ENCODE measurements around the gene FOXN3. TPM values are rescaled to one million over a fixed set of nuclear protein-coding genes. Genes with fewer than 3 reads are reported as not detected.
A peak's percentile ranks its signal among the peaks of the same experiment; 100 is the strongest.

FOXN3 gene
- total and polyA plus RNA-seq, 2 donors (not counting 3 experiments of a cell fraction or from before 2014, with no cell fraction given) = 16.9 to 41.8 TPM

GRCh38 chr14:89365061-89365801, 51.8 kb downstream of the FOXN3 start:
- peak overlapping the region; percentile 39 for H3K4me2 ChIP-seq (ENCODE audit: insufficient read depth, low read length)
- H3K79me2 ChIP-seq (ENCODE audit: control insufficient read depth, insufficient read depth, low read length) = peaks cover 2% of the 10 kb centered on the region
- ChIA-PET CTCF (no interaction called here), POLR2A (no interaction called here)
- TF ChIP-seq MAX (IDR thresholded peaks at IDR 0.05; ENCODE audit: insufficient read depth, insufficient read length) = no peak
- TF ChIP-seq FOS (IDR thresholded peaks at IDR 0.05; ENCODE audit: borderline replicate concordance, insufficient read depth, low read length) = no peak
- no peak for TF ChIP-seq CTCF (IDR thresholded peaks at IDR 0.05; ENCODE audit: extremely low read depth in 1 of 2, insufficient read depth in 1 of 2, low read depth in 1 of 2, low read length in 2 of 2)
- TF ChIP-seq EZH2 (IDR thresholded peaks at IDR 0.05; ENCODE audit: borderline replicate concordance, low read depth, low read length, severe bottlenecking) = no peak
- TF ChIP-seq POLR2AphosphoS5 (IDR thresholded peaks at IDR 0.05; ENCODE audit: insufficient read depth, low read depth, low read length) = no peak
- TF ChIP-seq POLR2A (IDR thresholded peaks at IDR 0.05; ENCODE audit: low read depth, low read length) = no peak
- H3K27me3 ChIP-seq (ENCODE audit: control insufficient read depth in 2 of 2, insufficient read depth in 2 of 2, low read length in 2 of 2) = no peaks in the 10 kb centered on the region
- H3K4me3 ChIP-seq (replicated peaks in 1 of 3; ENCODE audit: insufficient read depth in 1 of 3, low read depth in 1 of 3, low read length in 3 of 3) = no peak overlapping the region
- intact Hi-C loops (cut with micrococcal nuclease) = no loop called here
- no peaks in the 10 kb centered on the region for H3K36me3 ChIP-seq (ENCODE audit: control insufficient read depth in 2 of 2, extremely low read depth in 1 of 2, insufficient read depth in 2 of 2, low read length in 2 of 2)
- dilution Hi-C loops (cut with MboI; ENCODE audit: extremely low pct_ligation_motif_present, low sequenced_read_pairs) = no loop called here
- DNase-seq (ENCODE audit: low read depth, low spot score) (no peak), FAIRE-seq (no peak)
- no TSS peak for BruUV-seq (replicated peaks)
- H3K27ac ChIP-seq (ENCODE audit: insufficient read depth, low read depth, low read length) = no peak overlapping the region
- H3K4me1 ChIP-seq (ENCODE audit: control insufficient read depth, extremely low read depth, insufficient read depth, low read length) = no peaks in the 10 kb centered on the region
- H3K9me3 ChIP-seq (replicated peaks; ENCODE audit: control insufficient read depth, insufficient read depth, low read length) = no peaks in the 10 kb centered on the region
- no peak overlapping the region for H2AFZ ChIP-seq (ENCODE audit: low read depth, low read length)
- H4K20me1 ChIP-seq (replicated peaks; ENCODE audit: control insufficient read depth, extremely low read depth, insufficient read depth, low read length) = no peaks in the 10 kb centered on the region
- H3K9ac ChIP-seq (replicated peaks; ENCODE audit: extremely low read depth, insufficient read depth, low read length) = no peak overlapping the region
- no peaks in the 10 kb centered on the region for H3K9me1 ChIP-seq (replicated peaks; ENCODE audit: control insufficient read depth, extremely low read depth, insufficient read depth, low read length)
